ENCODE results near the gene PSMB5. TPM values are rescaled to one million over a fixed set of nuclear protein-coding genes. Genes with fewer than 3 reads are reported as not detected.

The PSMB5 gene
- total and polyA plus RNA-seq, 2 of the 13 experiments (the other 11 are each of a cell fraction or from before 2014, with no cell fraction given), result 705 to 871 TPM

- TF ChIP-seq ZNF567 (CRISPR knock-in tag; IDR thresholded peaks at IDR 0.05; ENCODE audit: borderline replicate concordance) (0 out of 2 replicates have a peak, but pooled peaks have one; percentile 18), ATF3 (CRISPR knock-in tag; IDR thresholded peaks at IDR 0.05) (no peak), ZNF354B (CRISPR knock-in tag; IDR thresholded peaks at IDR 0.05) (no peak), MAZ (IDR thresholded peaks at IDR 0.05; ENCODE audit: borderline replicate concordance, low read depth, low read length) (no peak), MAZ (CRISPR knock-in tag; IDR thresholded peaks at IDR 0.05; ENCODE audit: low read depth) (no peak), ZBTB20 (CRISPR knock-in tag; IDR thresholded peaks at IDR 0.05; ENCODE audit: borderline replicate concordance, low read depth) (no peak), ZNF20 (CRISPR knock-in tag; IDR thresholded peaks at IDR 0.05) (no peak), ZNF207 (IDR thresholded peaks at IDR 0.05; ENCODE audit: borderline replicate concordance) (no peak), ZNF589 (CRISPR knock-in tag; conservative IDR thresholded peaks at IDR 0.05) (no peak), HBP1 (CRISPR knock-in tag; IDR thresholded peaks at IDR 0.05; ENCODE audit: low read depth) (peak; percentile 78; the same call in 1 of the 2 replicates), HMG20A (CRISPR knock-in tag; IDR thresholded peaks at IDR 0.05; ENCODE audit: borderline replicate concordance) (no peak), ZNF773 (CRISPR knock-in tag; IDR thresholded peaks at IDR 0.05; ENCODE audit: borderline replicate concordance) (no peak), NR2F1 (CRISPR knock-in tag; IDR thresholded peaks at IDR 0.05) (no peak), BRD4 (CRISPR knock-in tag; IDR thresholded peaks at IDR 0.05) (no peak), CC2D1A (CRISPR knock-in tag; IDR thresholded peaks at IDR 0.05) (peak; percentile 97), ZMYM2 (CRISPR knock-in tag; IDR thresholded peaks at IDR 0.05) (no peak), STAT5B (CRISPR knock-in tag; IDR thresholded peaks at IDR 0.05) (no peak), RERE (CRISPR knock-in tag; IDR thresholded peaks at IDR 0.05; ENCODE audit: low read depth) (no peak), ZNF580 (CRISPR knock-in tag; IDR thresholded peaks at IDR 0.05; ENCODE audit: borderline replicate concordance, low read depth) (peak; percentile 88; the same call in 1 of the 2 replicates), CBX2 (IDR thresholded peaks at IDR 0.05; ENCODE audit: low read depth, low read length) (no peak), CBX2 (CRISPR knock-in tag; IDR thresholded peaks at IDR 0.05; ENCODE audit: low read depth) (no peak), THRA (CRISPR knock-in tag; IDR thresholded peaks at IDR 0.05; ENCODE audit: borderline replicate concordance) (no peak)
Observed at GRCh38 chr14:22986508-22987054, 48.1 kb downstream of the PSMB5 start (continued).
